Right lobe of liver (tissue), 6 donors: ENCODE results near the gene SORL1. TPM values are rescaled to one million over a fixed set of nuclear protein-coding genes. Genes with fewer than 3 reads are reported as not detected.

Experiments
- ATAC-seq, 4 donors: fragments of 200-7000 bp; cut with Tn5 transposase; one replicate each; pipeline ENCODE4 v1.9.1; 2020; ENCODE audit warnings: mild to moderate bottlenecking in 4 of 4, moderate library complexity in 4 of 4
- DNase-seq, 3 donors: peaks; one replicate each; pipeline ENCODE4 v3.0.0-alpha.2; 2020
- H3K27ac ChIP-seq, 3 donors: fragments of 200-600 bp; one replicate each; pipeline ENCODE4 v1.8.0; 2022
- H3K27me3 ChIP-seq, 2 donors: fragments of 200-600 bp; one replicate each; pipeline ENCODE4 v1.8.0; 2022
- H3K36me3 ChIP-seq, 4 donors: fragments of 200-600 bp; sonication (generic) in 1 of 4; one replicate each; pipeline versions ENCODE4 v1.5.1 to v1.8.0; 2017 to 2022; ENCODE audit warnings: control low read depth in 1 of 4
- H3K4me1 ChIP-seq, 4 donors: fragments of 200-600 bp; sonication (generic) in 1 of 4; one replicate each; pipeline versions ENCODE4 v1.5.1 to v1.8.0; 2017 to 2022; ENCODE audit warnings: control low read depth in 1 of 4
- H3K4me3 ChIP-seq, 3 donors: fragments of 200-600 bp; one replicate each; pipeline ENCODE4 v1.8.0; 2022
- H3K9me3 ChIP-seq, 4 donors: fragments of 200-600 bp; sonication (generic) in 1 of 4; one replicate each; pipeline versions ENCODE4 v1.5.1 to v1.8.0; 2017 to 2022; ENCODE audit warnings: control low read depth in 1 of 4
- CTCF ChIP-seq, 4 donors: fragments of 200-600 bp in 3 of 4; fragments of 450-650 bp in 1 of 4; IDR thresholded peaks; one replicate each; pipeline versions ENCODE4 v1.5.1 to v1.8.0; 2016 to 2022; ENCODE audit warnings: antibody characterized with exemption in 4 of 4, mild to moderate bottlenecking in 2 of 4
- POLR2A ChIP-seq: fragments of 450-650 bp; IDR thresholded peaks from one replicate; pipeline ENCODE4 v1.6.1; 2017; ENCODE audit warnings: antibody characterized with exemption, mild to moderate bottlenecking
- WGBS: methylation state at CpG from one replicate; pipeline ENCODE4 v1.1.6; 2018; ENCODE audit warnings: low coverage, low lambda C conversion rate; ENCODE audit not compliant: insufficient coverage; ENCODE audit errors: missing lambda C conversion rate; 5-methylcytosine and 5-hydroxymethylcytosine counted together
- intact Hi-C, 2 donors: fragments of 100-400 bp; cut with DNase I; formaldehyde crosslinking; loops; one replicate each; pipeline versions ENCODE4 v1.11.2 to v1.14.1; 2022
- total RNA-seq, 6 experiments: library from RNA; depleted of rRNA in 2 of 6; stranded (reverse); fragments of >200 nt in 2 of 6; fragmentation: NEBNext Ultra II Directional in 3 of 6; extraction: Animal tissue kit (Norgen Biotek cat#: 25700) in 3 of 6; gene quantifications; one replicate each; pipeline versions ENCODE4 v1.1.0 to v1.2.4, GENCODE V29; 2016 to 2023
- donor health status: DM: no; HTN: yes; CAD: no.
- donor health status: DM: no; HTN: no; CAD: no.
- donor health status: DM: no; HTN: no; CAD: no.
- donor health status: DM: no; HTN: yes; CAD: no.
- donor health status: DM: no; HTN: yes; CAD: no.

The SORL1 gene
- total RNA-seq, 6 experiments from 2014 or later, result 45.2 to 137 (median 73.8) TPM

- peak overlapping the region in 2 of 3 donors; percentile 15 to 33 for H3K27ac ChIP-seq
- ATAC-seq, result peak; percentile 4 to 21 (median 14)
- DNase-seq, result no peak
- WGBS, result 44% methylated on average over 5 of the region's 5 CpGs
- TF ChIP-seq POLR2A (no peak), CTCF (IDR thresholded peaks at IDR 0.05) (no peak)
- H3K4me1 ChIP-seq, result peaks cover 0 to 64% (median 28%) of the 10 kb centered on the region in 4 donors
- H3K36me3 ChIP-seq, result peaks cover 0 to 27% (median 8%) of the 10 kb centered on the region in 4 donors
- intact Hi-C loops, result no loop called here
- H3K4me3 ChIP-seq, result no peak overlapping the region
- no peaks in the 10 kb centered on the region for H3K9me3 ChIP-seq
- H3K27me3 ChIP-seq, result no peaks in the 10 kb centered on the region
Measured at GRCh38 chr11:121561716-121562115, 109.6 kb downstream of the SORL1 start.

- no peak for TF ChIP-seq POLR2A
- TF ChIP-seq CTCF (IDR thresholded peaks at IDR 0.05), result no peak
- DNase-seq, result no peak
- H3K36me3 ChIP-seq, result peaks cover 0 to 32% (median 5%) of the 10 kb centered on the region in 4 donors
- 38% methylated on average over 4 of the region's 4 CpGs for WGBS
- intact Hi-C loops, result no loop called here
- no peaks in the 10 kb centered on the region for H3K9me3 ChIP-seq
- peak overlapping the region in 2 of 3 donors; percentile 75 to 78 for H3K27ac ChIP-seq
- no peaks in the 10 kb centered on the region for H3K27me3 ChIP-seq
- H3K4me1 ChIP-seq, result peaks cover 0 to 77% (median 35%) of the 10 kb centered on the region in 4 donors
- peak in 1 of 4 donors; percentile 18 for ATAC-seq
- no peak overlapping the region for H3K4me3 ChIP-seq
Measured at GRCh38 chr11:121563003-121563402, 110.9 kb downstream of the SORL1 start.

GRCh38 chr11:121563900-121564822 is 112.0 kb downstream of the SORL1 start:
- Histone ChIP-seq H3K4me1 (peaks cover 0 to 81% (median 36%) of the 10 kb centered on the region in 4 donors), H3K27me3 (no peaks in the 10 kb centered on the region), H3K9me3 (no peaks in the 10 kb centered on the region), H3K4me3 (no peak overlapping the region), H3K27ac (peak overlapping the region; percentile 53 to 78 (median 75)), H3K36me3 (peaks cover 0 to 28% (median 1%) of the 10 kb centered on the region in 4 donors)
- TF ChIP-seq POLR2A, result no peak
- TF ChIP-seq CTCF (IDR thresholded peaks at IDR 0.05), result no peak
- intact Hi-C loops, result no loop called here
- DNase-seq (no peak), ATAC-seq (peak; percentile 27 to 48 (median 40))
- WGBS, result 52% methylated on average over 8 of the region's 8 CpGs

GRCh38 chr11:121564948-121565684 is 113.0 kb downstream of the SORL1 start:
- peaks cover 0 to 78% (median 36%) of the 10 kb centered on the region in 4 donors for H3K4me1 ChIP-seq
- no peaks in the 10 kb centered on the region for H3K27me3 ChIP-seq
- H3K4me3 ChIP-seq, result no peak overlapping the region
- peak; percentile 78 to 88 (median 84) for ATAC-seq
- intact Hi-C loops, result no loop called here
- TF ChIP-seq CTCF (IDR thresholded peaks at IDR 0.05), result no peak
- TF ChIP-seq POLR2A, result peak; percentile 30
- H3K27ac ChIP-seq, result peak overlapping the region; percentile 53 to 78 (median 75)
- 26% methylated on average over 5 of the region's 5 CpGs for WGBS
- DNase-seq, result peak in 1 of 3 donors; percentile 64
- peaks cover 0 to 22% (median 0%) of the 10 kb centered on the region in 4 donors for H3K36me3 ChIP-seq
- no peaks in the 10 kb centered on the region for H3K9me3 ChIP-seq
